ENCODE data around the gene ZSCAN4. TPM values are rescaled to one million over a fixed set of nuclear protein-coding genes. Genes with fewer than 3 reads are reported as not detected.

ZSCAN4 gene
- total RNA-seq, 4 donors from 2014 or later, result not detected

DNA sequence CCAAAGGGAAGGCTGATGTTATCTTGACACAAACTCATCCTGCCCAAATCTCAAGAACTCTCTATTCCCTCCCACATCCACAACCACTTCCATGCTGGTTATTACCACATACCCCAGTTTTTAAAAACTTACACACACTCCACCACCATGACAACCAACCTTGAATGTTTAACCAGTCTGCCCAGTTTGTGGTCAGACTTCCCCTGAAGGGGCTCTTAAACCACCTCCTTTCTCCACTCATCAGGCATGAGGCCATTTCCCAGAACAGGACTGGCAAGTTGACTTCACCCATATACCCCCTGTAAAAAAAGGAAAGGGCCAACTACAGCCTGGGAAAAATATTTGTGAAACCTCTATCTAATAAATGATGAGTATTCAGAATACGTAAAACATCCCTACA, 12.4 kb upstream of the ZSCAN4 start:
- 67 to 82% methylated on average over 1 of the region's 1 CpG for WGBS, 2 donors (ENCODE audit: low coverage in 1 of 2)
- ATAC-seq, result no peak
- no peaks in the 10 kb centered on the region for H3K4me1 ChIP-seq
- H3K27ac ChIP-seq, result no peak overlapping the region
- peaks cover 0 to 12% (median 0%) of the 10 kb centered on the region in 3 donors for H3K9me3 ChIP-seq
- no peak for TF ChIP-seq POLR2AphosphoS5 (IDR thresholded peaks at IDR 0.05)
- no peak for TF ChIP-seq EP300 (IDR thresholded peaks at IDR 0.05)
- TF ChIP-seq POLR2A (IDR thresholded peaks at IDR 0.05), result no peak
- TF ChIP-seq, protein P1, sequence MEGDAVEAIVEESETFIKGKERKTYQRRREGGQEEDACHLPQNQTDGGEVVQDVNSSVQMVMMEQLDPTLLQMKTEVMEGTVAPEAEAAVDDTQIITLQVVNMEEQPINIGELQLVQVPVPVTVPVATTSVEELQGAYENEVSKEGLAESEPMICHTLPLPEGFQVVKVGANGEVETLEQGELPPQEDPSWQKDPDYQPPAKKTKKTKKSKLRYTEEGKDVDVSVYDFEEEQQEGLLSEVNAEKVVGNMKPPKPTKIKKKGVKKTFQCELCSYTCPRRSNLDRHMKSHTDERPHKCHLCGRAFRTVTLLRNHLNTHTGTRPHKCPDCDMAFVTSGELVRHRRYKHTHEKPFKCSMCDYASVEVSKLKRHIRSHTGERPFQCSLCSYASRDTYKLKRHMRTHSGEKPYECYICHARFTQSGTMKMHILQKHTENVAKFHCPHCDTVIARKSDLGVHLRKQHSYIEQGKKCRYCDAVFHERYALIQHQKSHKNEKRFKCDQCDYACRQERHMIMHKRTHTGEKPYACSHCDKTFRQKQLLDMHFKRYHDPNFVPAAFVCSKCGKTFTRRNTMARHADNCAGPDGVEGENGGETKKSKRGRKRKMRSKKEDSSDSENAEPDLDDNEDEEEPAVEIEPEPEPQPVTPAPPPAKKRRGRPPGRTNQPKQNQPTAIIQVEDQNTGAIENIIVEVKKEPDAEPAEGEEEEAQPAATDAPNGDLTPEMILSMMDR (IDR thresholded peaks at IDR 0.05), result no peak
- no peaks in the 10 kb centered on the region for H3K27me3 ChIP-seq
- no peak overlapping the region for H3K4me3 ChIP-seq
- H3K36me3 ChIP-seq, result no peaks in the 10 kb centered on the region

DNA sequence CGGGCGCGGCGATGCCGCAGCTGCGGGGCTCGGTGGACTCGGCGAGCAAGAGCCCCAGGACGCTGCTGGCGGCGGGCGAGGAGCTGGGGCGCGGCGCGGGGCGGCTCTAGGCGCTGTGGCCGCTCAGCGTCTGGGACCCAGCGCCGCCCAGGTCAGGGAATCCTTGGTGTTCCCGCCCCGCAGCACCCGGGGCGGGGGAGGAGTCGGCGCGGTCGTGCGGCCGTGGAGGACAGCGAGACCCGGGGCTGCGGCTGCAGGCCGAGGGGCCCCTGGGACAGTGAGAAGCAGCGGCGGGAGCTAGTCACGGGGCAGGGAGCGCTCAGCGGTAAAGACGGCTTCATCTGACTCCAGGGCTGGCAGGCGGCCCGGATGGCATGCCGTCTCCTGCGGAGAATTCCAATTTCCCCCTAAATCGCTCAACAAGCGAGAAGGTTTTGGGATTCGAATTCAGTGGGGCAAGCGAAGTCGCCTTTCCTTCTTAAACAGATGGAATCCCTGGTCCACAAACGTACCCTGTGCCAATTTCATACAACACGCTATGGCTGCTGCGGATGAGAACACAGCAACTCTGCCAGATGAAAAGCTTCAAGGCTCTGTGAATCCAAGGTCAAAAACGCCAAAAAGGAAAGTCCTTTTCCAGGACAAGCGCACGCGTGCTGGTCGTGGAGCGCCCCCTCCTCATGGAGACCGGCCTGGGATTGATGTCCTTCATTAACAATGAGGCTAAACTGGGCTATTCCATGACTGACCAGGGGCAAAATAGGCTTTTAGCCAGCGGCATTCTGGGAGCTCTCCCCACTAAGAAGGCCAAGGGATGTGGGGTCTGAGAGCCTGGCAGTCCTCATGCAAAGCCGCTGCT, 4.2 kb upstream of the ZSCAN4 start:
- Histone ChIP-seq H3K9me3 (no peaks in the 10 kb centered on the region), H3K27ac (peak overlapping the region; percentile 51 to 88 (median 82)), H3K4me3 (peak overlapping the region; percentile 47 to 67), H3K4me1 (peaks cover 0 to 20% (median 0%) of the 10 kb centered on the region in 3 donors), H3K27me3 (peaks cover 19% of the 10 kb centered on the region), H3K36me3 (no peaks in the 10 kb centered on the region)
- ATAC-seq, result peak; percentile 83
- TF ChIP-seq POLR2AphosphoS5 (IDR thresholded peaks at IDR 0.05), result no peak
- TF ChIP-seq, protein P1 (IDR thresholded peaks at IDR 0.05), result no peak
- 1 to 10% methylated on average over 8 to 20 of the region's 64 CpGs for WGBS, 2 donors (ENCODE audit: low coverage in 1 of 2)

DNA sequence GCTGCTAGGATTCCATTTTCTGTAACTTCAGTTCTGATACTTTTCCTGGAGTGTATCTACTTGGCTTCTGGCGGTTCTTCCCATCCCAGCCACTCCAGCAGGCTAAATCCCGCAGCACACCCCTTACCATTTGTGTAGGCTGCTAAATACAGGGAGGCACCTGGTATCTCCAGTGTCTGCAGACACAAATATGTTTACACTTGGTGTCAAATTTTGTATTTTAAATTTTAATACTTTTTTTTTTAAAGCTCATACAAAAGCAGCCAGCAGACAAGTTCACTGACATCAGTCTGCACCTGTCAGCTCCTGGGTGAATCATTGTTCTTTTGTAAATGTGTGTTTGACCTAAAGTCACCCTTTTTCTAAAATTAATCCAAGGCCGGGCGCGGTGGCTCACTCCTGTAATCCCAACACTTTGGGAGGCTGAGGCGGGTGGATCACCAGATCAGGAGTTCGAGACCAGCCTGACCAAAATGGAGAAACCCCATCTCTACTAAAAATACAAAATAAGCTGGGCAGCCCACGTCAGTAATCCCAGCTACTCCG, 3.4 kb upstream of the ZSCAN4 start:
- no peaks in the 10 kb centered on the region for H3K36me3 ChIP-seq
- H3K9me3 ChIP-seq, result no peaks in the 10 kb centered on the region
- H3K27me3 ChIP-seq, result peaks cover 26% of the 10 kb centered on the region
- no peak overlapping the region for H3K4me3 ChIP-seq
- 44 to 62% methylated on average over 3 to 7 of the region's 9 CpGs for WGBS, 2 donors (ENCODE audit: low coverage in 1 of 2)
- peaks cover 0 to 20% (median 0%) of the 10 kb centered on the region in 3 donors for H3K4me1 ChIP-seq
- TF ChIP-seq POLR2A (IDR thresholded peaks at IDR 0.05), result no peak
- TF ChIP-seq POLR2AphosphoS5 (IDR thresholded peaks at IDR 0.05), result no peak
- ATAC-seq, result no peak
- H3K27ac ChIP-seq, result peak overlapping the region in 3 of 4 donors; percentile 79 to 88 (median 84)

DNA sequence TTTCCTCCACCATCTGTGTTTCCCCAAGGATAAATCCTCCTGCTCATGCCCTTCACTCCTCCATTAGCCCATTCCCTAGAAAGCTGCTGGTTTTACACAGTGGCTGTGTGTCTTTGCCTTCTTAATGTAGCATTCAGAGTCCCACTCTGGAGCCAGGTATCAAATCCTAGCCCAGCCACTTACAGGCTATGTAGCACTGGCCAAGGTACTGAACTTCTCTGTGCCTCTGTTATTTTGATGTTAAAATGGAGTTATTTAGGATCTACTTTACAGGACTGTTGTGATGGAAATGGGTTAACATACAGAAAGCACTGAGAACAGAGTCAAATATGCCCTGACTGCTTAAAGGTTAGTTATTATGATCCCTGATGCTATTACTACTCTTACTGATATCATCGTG, 1.5 kb upstream of the ZSCAN4 start:
- H3K27me3 ChIP-seq, result peaks cover 23% of the 10 kb centered on the region
- no peak overlapping the region for H3K4me3 ChIP-seq
- ATAC-seq, result no peak
- H3K4me1 ChIP-seq, result peaks cover 0 to 20% (median 0%) of the 10 kb centered on the region in 3 donors
- WGBS, 2 donors (ENCODE audit: low coverage in 1 of 2), result 89 to 100% methylated on average over 1 of the region's 1 CpG
- H3K27ac ChIP-seq, result no peak overlapping the region
- H3K36me3 ChIP-seq, result no peaks in the 10 kb centered on the region
- TF ChIP-seq EP300 (IDR thresholded peaks at IDR 0.05) (no peak), POLR2AphosphoS5 (IDR thresholded peaks at IDR 0.05) (no peak), POLR2A (IDR thresholded peaks at IDR 0.05) (no peak)
- TF ChIP-seq, protein P1 (IDR thresholded peaks at IDR 0.05), result no peak
- H3K9me3 ChIP-seq, result no peaks in the 10 kb centered on the region

DNA sequence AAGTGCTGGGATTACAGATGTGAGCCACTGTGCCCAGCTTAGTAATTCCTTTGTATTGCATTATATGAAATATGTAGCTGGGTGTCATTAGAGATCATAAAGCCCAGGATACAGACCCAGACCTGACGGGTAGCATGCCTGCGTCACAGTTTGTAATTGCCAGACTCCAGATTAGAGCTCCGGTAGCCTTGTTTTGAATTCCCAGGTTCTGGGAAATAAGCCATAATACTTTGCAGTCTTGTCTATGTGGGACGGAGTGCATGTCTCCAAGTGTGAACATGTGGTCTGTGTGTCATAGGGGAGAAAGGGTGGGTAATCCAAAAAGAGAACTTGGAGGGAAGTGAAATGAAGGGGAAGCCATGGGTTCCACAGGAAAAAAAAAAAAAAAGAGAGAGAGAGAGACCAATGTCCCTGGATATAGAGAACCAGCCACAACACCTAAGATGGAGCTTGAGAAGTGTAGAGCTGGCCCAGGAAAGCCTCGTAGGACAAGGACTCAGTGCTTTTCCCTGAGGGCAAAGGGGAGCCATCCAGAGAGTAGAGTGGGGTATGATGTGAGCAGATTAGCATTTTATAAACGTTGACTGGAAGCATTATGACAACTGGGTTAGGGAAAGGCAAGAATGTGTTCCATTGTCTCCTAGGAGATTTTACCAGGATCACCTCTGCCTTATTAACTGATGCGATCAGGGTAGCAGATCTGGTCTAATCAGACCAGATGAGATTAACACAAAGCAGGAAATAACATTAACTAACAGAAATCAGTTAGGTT, 2.6 kb downstream of the ZSCAN4 start:
- Histone ChIP-seq H3K27me3 (peaks cover 15% of the 10 kb centered on the region), H3K4me3 (no peak overlapping the region), H3K36me3 (no peaks in the 10 kb centered on the region), H3K4me1 (no peaks in the 10 kb centered on the region), H3K9me3 (no peaks in the 10 kb centered on the region), H3K27ac (no peak overlapping the region)
- TF ChIP-seq, protein P1 (IDR thresholded peaks at IDR 0.05), result no peak
- no peak for TF ChIP-seq POLR2AphosphoS5 (IDR thresholded peaks at IDR 0.05)
- TF ChIP-seq EP300 (IDR thresholded peaks at IDR 0.05), result no peak
- TF ChIP-seq POLR2A (IDR thresholded peaks at IDR 0.05), result no peak
- ATAC-seq, result no peak
- 48 to 50% methylated on average over 3 to 6 of the region's 7 CpGs for WGBS, 2 donors (ENCODE audit: low coverage in 1 of 2)
